GM13977 (cell line): Measurements from ENCODE around the gene KLHDC9.

Source experiments
- DNase-seq: peaks from one replicate; pipeline ENCODE4 v3.0.0; 2012; ENCODE audit warnings: low spot score
- in situ Hi-C: fragments of 300-500 bp; cut with MboI; formaldehyde crosslinking; loops from one replicate; pipeline ENCODE4 v1.12.0; 2022; ENCODE audit warnings: low sequenced_read_pairs, low pct_unique_long_range_greater_than_20kb, mixed read lengths, inconsistent platforms; ENCODE audit not compliant: unreplicated experiment
- TF ChIP-seq, protein P1 (sequence below): IDR thresholded peaks from 2 replicates; pipeline ENCODE4 v1.5.1; 2012; ENCODE audit warnings: mild to moderate bottlenecking, control low read depth; ENCODE audit not compliant: insufficient read depth; ENCODE audit errors: extremely low read depth, missing control alignments

The KLHDC9 gene

DNA sequence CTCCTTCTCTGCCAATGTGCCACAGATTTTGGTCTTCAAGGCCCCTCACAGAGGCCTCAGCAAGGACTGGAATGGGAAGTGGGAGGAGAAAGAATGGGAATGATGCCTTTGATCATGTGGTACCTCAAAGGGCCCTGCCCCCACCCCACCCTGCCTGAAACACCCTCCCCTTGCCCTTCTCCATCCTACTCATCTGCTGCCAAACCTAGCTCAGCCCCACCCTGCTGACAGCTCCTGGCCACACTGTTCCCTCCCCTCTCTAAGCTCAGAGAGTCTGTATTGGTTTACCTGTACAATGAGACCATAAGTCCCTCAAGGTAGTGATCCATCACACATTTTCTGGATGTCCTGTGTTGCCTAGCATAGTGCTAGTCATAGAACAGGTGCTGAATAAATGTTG is 21.8 kb upstream of the KLHDC9 start:
- TF ChIP-seq, protein P1, sequence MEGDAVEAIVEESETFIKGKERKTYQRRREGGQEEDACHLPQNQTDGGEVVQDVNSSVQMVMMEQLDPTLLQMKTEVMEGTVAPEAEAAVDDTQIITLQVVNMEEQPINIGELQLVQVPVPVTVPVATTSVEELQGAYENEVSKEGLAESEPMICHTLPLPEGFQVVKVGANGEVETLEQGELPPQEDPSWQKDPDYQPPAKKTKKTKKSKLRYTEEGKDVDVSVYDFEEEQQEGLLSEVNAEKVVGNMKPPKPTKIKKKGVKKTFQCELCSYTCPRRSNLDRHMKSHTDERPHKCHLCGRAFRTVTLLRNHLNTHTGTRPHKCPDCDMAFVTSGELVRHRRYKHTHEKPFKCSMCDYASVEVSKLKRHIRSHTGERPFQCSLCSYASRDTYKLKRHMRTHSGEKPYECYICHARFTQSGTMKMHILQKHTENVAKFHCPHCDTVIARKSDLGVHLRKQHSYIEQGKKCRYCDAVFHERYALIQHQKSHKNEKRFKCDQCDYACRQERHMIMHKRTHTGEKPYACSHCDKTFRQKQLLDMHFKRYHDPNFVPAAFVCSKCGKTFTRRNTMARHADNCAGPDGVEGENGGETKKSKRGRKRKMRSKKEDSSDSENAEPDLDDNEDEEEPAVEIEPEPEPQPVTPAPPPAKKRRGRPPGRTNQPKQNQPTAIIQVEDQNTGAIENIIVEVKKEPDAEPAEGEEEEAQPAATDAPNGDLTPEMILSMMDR = no peak
- DNase-seq = no peak
- in situ Hi-C loops = no loop called here

DNA sequence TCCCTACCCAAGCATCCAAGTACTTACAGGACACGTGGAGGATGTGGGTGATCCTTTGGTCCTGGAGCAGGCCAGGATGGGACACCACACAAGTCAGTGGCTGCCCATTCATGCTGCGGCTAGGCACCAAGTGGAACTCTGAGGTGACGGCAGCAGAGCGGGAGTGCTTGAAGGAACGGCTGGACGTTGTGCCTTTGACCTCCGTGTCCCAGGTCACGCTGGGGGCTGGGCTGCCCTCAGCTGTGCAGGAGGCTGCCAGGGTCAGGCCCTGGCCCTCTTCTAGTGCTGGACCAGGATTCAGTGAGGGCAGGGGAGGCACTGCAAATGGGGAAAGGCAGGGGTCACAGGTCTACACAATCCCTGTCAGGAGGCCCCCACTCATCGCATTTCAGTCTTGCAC is 20.7 kb upstream of the KLHDC9 start:
- DNase-seq = no peak
- TF ChIP-seq, protein P1 = no peak
- in situ Hi-C loops = no loop called here

DNA sequence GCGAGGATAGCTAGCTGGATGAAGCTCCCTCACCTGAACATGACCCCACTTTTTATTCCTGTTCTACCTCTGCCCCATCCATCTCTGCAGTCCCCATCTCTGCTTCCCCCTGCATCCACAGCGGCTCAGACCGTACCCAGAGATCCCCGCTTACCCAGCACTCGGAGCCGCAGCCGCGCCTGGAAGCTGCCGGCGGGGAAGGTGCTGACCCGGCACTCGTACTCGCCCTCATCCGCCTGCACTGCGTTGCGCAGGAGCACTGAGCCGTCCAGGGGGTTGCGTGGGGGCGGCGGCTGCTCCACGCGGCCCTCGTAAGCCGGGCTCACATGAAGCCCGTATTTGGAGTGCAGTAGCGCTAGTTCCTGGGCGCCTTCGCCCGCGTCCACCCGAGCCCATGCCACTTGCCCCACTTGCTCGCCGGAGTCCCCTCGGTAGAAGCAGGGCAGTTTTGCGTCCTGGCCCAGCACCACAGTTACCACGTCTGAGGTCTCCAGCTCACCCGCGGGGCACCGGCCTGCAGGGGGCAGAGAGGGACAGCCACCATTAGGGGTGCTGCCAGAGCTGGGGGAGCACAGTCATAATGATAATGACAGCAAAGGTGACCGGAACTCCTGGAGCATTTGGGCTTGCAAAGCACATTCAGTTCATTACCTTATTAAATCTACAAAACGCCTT is 18.6 kb upstream of the KLHDC9 start:
- no peak for DNase-seq
- TF ChIP-seq, protein P1 = no peak
- in situ Hi-C loops = no loop called here

DNA sequence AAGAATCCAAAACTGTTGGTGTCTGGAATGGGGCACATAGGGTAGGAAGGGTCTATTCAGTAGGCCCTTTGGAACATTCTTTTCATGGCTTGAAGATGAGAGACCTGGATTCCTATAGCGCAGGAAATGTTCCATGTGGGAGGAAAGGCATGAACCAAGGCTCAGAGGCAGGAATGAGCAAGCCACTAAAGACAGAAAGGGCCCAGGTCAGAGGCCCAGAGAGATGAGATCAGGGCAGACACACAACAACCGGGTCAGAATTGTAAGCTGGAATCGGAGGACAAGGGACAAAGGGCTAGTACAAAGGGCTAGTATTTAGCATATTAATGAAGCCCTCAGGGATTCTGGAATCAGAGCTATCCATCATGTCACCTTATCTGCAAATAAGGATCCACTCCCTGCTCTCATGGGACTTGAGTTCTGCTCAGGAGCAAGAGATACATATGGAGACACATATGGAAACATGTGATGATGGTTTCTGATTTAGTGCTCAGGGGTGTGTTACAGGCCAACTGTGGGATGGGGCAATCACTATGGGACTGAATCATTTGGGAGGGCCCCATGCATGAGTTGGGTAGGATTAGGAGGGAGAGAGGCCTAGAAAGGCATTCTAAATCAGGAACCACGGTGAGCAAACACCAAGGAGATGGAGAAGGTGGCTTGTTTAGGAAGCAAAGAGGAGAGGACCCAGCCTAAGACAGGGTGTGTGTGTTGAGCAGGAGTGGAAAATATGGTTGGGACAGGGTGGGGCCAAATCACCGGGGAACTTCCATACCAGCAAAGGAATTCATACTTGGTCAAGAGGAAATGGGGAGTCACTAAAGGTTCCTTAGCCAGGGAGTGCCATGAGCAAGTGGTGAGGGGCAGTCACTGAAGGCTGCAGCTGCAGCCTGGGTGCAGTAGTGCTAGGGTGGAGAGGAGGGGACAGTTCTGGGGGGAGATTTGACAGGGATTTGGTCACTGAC is 17.4 kb upstream of the KLHDC9 start:
- in situ Hi-C loops = no loop called here
- DNase-seq = no peak
- TF ChIP-seq, protein P1 = no peak

DNA sequence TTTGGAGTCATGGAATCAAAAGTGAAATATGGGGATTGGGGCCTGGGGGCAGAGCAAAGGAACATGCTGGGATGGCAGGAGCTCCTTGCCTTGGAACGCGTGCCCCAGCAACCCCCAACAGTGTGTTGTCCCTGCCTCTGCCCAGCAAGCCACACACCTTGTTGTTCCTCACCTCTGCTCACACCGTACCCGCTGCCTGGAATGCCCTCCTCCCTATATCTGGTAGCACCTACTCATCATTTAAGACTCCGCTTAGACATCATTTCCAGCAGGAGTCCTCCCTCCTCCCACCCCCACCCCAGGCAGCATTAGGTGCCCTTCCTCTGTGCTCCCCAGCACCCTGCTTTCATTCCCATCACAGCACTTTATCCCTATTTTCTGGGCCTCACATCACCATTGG is 16.6 kb upstream of the KLHDC9 start:
- DNase-seq = no peak
- in situ Hi-C loops = no loop called here
- TF ChIP-seq, protein P1 = no peak

DNA sequence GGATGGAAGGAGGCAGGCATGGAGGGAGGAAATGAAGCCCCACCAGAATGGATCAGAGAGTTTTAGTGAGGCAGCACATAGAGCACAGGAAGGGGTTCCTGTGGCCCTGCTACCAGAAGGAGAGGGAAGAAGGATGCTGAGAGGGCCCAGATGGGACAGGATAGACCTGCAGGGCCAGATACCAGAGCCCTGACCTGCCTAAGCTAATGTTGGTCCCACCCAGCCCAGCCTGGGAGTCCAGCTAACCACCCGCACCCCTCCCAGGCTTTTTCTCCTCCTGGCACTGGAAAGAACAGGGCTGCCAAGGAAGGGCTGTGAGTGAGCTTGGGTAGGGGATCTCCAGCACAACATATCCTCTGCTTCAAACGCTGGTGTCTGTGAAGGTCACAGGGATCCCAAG is 15.7 kb upstream of the KLHDC9 start:
- no peak for DNase-seq
- in situ Hi-C loops = no loop called here
- TF ChIP-seq, protein P1 = no peak
